ENCODE data around the gene NOTUM. TPM values are rescaled to one million over a fixed set of nuclear protein-coding genes. Genes with fewer than 3 reads are reported as not detected.

NOTUM gene
- total and polyA plus RNA-seq, 9 donors: 0.05 to 0.36 (median 0.22) TPM; not detected in 5

DNA sequence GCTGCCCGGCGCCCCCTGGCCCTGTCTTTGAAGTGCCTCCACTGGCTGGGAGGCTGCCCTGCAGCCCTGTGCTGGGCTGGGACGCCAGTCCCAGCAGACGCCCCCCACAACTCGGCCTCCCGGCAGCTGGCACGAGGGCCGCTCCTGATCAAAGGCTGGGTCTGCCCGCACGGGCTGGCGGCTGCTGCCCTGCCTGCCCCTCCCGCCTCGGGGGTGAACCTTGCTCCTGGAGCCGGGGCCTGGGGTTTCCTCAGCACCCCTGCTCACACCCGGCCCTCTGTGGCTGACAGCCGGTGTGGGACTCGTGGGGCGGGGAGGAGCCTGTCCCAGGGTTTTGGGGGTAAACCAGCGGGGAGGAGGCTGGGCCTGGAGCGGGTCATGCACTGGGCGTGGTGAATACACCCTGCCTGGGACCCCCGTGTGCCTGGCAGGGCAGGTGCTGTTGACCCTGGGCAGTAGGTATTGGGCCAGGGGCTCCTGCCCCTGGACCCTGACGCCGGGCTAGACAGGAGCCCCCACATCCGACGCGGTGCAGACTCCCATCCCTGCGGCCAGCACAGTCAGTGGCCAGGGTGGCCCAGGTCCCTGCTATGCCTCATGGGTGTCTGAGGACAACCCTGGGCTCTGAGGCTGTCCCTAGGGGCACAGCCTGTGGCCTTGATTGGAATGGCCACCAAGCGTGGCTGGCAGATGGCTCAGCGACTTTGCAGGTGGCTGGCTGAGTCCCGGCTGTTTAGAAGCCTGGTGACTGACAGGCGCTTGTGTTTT lies 40.0 kb upstream of the NOTUM start:
- 77 to 90% (median 85%) methylated on average over 28 to 32 of the region's 32 CpGs for WGBS, 3 donors
- no peaks in the 10 kb centered on the region for H3K9me3 ChIP-seq
- H3K27ac ChIP-seq: no peak overlapping the region
- no peak for DNase-seq
- peaks cover 7% of the 10 kb centered on the region for H3K4me1 ChIP-seq (ENCODE audit: insufficient read depth)
- no peak overlapping the region for H3K4me3 ChIP-seq
- TF ChIP-seq CTCF (IDR thresholded peaks at IDR 0.05) (no peak), EP300 (IDR thresholded peaks at IDR 0.05) (no peak), POLR2A (IDR thresholded peaks at IDR 0.05) (no peak)
- intact Hi-C loops (cut with DNase I): loop anchor here in 1 of 4 donors (5.0 kb wide), 1 partner anchor 39 kb away; the partner anchor contains the start of gene NOTUM
- no peaks in the 10 kb centered on the region for H3K36me3 ChIP-seq
- H3K27me3 ChIP-seq: no peaks in the 10 kb centered on the region

DNA sequence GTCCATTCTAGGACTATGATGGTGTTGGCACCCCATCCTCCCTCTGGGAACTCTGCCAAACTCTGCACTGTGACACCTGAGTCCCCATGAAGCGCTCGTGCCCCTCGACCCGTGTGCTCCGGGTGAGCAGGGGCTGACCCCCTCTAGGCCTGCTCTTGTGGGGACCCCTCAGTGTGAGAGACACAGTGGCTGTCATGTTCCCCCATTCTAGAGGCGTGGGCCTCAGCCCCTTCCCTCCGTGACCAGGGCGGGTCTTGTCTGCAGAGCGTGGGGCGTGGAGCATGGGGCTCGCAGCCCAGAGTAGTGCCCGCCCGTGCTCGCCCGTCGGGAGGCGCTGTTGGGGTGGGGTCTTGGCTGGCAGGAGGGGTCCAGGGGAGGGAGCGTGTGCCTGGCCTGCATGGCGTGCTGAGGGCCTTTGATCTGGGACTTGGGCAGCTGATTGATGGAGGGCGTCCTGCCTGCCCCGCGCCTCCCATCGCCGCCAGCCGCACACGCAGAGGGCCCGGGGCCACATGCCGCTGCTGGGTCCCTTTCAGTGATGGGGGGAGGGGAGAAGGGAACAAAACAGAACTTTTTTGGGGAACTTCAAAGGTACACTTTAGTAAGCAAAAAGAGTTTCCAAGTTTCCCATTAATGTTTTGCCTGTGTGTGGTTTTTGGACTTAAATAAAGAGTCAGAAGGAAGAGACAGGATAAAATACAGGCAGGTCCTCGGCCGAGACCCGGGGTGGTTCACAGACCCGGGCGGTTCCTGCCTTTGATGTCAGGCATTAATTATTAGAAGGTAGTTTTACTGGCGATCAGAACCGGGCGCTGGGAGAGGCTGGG lies 39.2 kb upstream of the NOTUM start:
- 76 to 83% (median 77%) methylated on average over 36 of the region's 36 CpGs for WGBS, 3 donors
- no peaks in the 10 kb centered on the region for H3K27me3 ChIP-seq
- H3K36me3 ChIP-seq: no peaks in the 10 kb centered on the region
- TF ChIP-seq POLR2A (IDR thresholded peaks at IDR 0.05): no peak
- no peak for TF ChIP-seq CTCF (IDR thresholded peaks at IDR 0.05)
- no peak for TF ChIP-seq EP300 (IDR thresholded peaks at IDR 0.05)
- intact Hi-C loops (cut with DNase I): loop anchor here in 2 of 4 donors (5.0 to 10.0 kb wide), 2 partner anchors 38 to 55 kb away; partner anchors contain the start of genes GPS1 (in 1 of the 2), NOTUM (in 1 of the 2) and RFNG (in 1 of the 2)
- no peak overlapping the region for H3K27ac ChIP-seq
- H3K4me1 ChIP-seq (ENCODE audit: insufficient read depth): peaks cover 7% of the 10 kb centered on the region
- no peak for DNase-seq
- no peak overlapping the region for H3K4me3 ChIP-seq
- H3K9me3 ChIP-seq: no peaks in the 10 kb centered on the region

DNA sequence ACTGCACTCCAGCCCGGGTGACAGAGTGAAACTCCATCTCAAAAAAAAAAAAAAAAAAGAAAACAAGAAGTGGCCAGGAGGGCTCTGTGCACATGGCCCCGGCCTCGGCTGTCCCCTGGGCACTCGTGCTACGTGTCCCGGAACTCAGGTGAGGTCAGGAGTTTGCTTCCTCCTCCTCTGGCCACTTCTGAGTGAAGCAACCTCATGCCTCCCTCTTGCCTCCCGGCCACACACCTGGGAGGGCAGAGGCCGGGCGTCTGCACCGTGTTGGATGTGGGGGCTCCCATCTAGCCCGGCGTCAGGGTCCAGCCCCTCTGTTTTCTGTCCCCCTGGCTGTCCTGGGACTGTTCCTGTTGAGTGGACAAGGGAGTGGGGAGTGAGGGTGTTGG lies 38.6 kb upstream of the NOTUM start:
- WGBS, 3 donors: 82 to 92% (median 89%) methylated on average over 12 of the region's 12 CpGs
- no peak overlapping the region for H3K4me3 ChIP-seq
- no peaks in the 10 kb centered on the region for H3K9me3 ChIP-seq
- H3K4me1 ChIP-seq (ENCODE audit: insufficient read depth): peaks cover 7% of the 10 kb centered on the region
- no peak overlapping the region for H3K27ac ChIP-seq
- no peaks in the 10 kb centered on the region for H3K36me3 ChIP-seq
- TF ChIP-seq EP300 (IDR thresholded peaks at IDR 0.05) (no peak), CTCF (IDR thresholded peaks at IDR 0.05) (no peak), POLR2A (IDR thresholded peaks at IDR 0.05) (no peak)
- H3K27me3 ChIP-seq: no peaks in the 10 kb centered on the region
- DNase-seq: no peak
- intact Hi-C loops (cut with DNase I): loop anchor here in 1 of 4 donors (10.0 kb wide), 1 partner anchor 55 kb away; the partner anchor contains the start of genes GPS1 and RFNG

- Histone ChIP-seq H3K36me3 (no peaks in the 10 kb centered on the region), H3K9me3 (no peaks in the 10 kb centered on the region), H3K4me3 (no peak overlapping the region), H3K27me3 (no peaks in the 10 kb centered on the region), H3K4me1 (ENCODE audit: insufficient read depth) (peaks cover 5% of the 10 kb centered on the region), H3K27ac (no peak overlapping the region)
- TF ChIP-seq CTCF (IDR thresholded peaks at IDR 0.05) (no peak), EP300 (IDR thresholded peaks at IDR 0.05) (no peak), POLR2A (IDR thresholded peaks at IDR 0.05) (no peak)
- intact Hi-C loops (cut with DNase I): loop anchor here in 1 of 4 donors (10.0 kb wide), 1 partner anchor 56 kb away; the partner anchor contains the start of genes GPS1 and RFNG
- DNase-seq: no peak
- WGBS, 3 donors: 87 to 91% (median 88%) methylated on average over 14 of the region's 14 CpGs
Observed at GRCh38 chr17:81998691-81999438, 37.9 kb upstream of the NOTUM start.

Measured in ovary (tissue), 9 donors.